LNCAP (cell line): Measurements from ENCODE around the gene CDC37.

ENCODE experiments used
- TF ChIP-seq, protein P1 (sequence below): fragments of 450-650 bp; IDR thresholded peaks from 2 replicates; pipeline ENCODE4 v1.5.1; 2017; ENCODE audit warnings: mild to moderate bottlenecking

CDC37 gene

DNA sequence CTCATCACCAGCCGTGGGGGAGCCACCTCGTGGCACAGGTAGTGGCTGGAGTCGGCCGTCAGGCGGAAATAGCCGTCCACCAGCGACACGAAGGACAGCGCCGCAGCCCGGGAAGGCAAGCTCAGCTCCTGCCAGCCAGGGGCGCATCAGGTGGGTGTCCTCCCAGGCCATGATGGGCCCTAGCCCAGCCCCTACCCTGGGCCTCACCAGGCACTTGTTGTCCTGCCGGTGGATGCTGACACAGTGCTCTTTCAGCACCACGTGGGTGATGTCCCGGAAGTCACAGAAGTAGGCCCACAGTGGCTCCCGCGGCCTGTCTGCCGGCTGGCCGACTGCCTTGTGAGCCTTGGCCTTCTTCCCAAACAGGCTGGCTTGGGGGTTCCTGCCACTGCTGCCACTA is 38.7 kb downstream of the CDC37 start:
- TF ChIP-seq, protein P1, sequence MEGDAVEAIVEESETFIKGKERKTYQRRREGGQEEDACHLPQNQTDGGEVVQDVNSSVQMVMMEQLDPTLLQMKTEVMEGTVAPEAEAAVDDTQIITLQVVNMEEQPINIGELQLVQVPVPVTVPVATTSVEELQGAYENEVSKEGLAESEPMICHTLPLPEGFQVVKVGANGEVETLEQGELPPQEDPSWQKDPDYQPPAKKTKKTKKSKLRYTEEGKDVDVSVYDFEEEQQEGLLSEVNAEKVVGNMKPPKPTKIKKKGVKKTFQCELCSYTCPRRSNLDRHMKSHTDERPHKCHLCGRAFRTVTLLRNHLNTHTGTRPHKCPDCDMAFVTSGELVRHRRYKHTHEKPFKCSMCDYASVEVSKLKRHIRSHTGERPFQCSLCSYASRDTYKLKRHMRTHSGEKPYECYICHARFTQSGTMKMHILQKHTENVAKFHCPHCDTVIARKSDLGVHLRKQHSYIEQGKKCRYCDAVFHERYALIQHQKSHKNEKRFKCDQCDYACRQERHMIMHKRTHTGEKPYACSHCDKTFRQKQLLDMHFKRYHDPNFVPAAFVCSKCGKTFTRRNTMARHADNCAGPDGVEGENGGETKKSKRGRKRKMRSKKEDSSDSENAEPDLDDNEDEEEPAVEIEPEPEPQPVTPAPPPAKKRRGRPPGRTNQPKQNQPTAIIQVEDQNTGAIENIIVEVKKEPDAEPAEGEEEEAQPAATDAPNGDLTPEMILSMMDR = no peak

DNA sequence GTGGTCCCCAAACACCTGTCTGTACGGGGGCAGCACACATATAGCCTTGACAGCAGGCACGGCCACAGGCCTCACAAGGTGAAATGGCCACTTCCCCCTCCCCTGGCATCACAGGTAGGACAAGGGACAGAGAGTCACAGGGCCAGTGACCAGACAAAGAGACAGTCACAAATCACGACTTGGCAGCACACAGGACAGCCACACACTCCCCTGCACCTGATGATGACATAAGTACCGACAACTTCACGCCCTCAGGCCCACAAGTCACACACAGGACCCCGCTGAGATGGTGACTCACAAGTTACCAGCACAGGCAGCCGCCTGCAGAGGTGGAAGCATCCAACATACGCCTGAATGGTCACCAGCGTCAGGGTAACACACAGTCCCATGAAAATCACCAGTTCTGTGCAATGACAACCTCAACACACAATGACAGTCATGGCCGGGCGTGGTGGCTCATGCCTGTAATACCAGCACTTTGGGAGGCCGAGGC is 39.5 kb downstream of the CDC37 start:
- TF ChIP-seq, protein P1 = no peak

DNA sequence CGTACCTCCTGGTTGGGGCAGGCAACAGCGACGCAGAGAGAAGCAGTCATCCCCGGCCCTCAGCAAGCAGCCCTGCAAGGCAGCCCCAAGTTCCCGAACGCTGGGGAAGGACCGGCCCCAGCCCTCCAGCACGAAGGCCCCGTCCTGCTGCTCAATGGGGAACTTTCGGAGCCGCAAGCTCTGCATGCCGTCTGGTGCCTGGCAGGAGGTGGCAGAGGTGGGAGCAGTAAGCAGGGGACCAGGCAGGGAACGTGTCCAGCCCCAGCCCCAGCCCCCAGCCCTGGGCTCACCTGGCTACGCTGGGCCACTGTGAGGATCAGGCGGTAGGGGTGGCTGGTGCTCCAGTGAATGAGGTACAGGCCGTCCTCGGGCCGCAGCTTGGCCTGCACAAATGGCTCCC is 41.1 kb downstream of the CDC37 start:
- TF ChIP-seq, protein P1 = no peak

DNA sequence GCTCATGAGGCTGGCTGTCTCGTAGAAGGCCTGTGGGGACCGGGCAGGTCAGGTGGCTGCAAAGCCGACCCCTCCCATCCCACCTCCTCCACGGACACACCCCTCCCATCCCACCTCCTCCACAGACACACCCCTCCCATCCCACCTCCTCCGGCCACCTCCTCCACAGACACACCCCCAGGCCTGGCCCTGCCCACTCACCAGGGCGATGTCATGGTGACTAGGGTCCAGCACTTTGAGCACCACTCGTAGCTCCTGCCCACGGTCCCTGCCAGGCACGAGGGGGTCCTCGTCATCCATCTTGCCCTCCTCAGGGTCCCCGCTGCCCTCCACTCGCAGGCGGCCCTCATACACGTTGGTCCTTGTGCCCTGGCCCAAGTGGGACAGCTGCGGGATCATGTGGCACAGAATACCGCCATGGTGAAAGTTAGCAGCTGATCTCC is 41.8 kb downstream of the CDC37 start:
- TF ChIP-seq, protein P1 = no peak

DNA sequence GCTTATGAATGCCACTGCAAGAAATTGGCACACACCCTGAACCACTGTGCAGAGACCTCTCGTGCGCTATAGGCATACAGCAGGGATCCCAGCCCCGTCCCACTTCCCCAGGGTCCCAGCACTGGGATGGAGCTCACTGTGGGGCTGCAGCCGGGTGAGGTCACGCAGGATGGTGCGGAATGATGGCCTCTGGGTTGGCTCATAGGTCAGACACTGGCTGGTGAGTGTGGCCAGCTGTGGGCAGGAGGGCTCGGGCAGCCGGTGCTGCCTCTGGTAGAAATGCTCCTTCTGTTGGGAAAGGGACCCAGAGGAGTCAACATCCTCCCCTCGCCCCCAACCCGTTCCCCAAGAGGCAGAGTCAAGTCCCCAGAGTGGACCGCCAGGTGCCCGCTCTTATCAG is 46.9 kb downstream of the CDC37 start:
- TF ChIP-seq, protein P1 = no peak

DNA sequence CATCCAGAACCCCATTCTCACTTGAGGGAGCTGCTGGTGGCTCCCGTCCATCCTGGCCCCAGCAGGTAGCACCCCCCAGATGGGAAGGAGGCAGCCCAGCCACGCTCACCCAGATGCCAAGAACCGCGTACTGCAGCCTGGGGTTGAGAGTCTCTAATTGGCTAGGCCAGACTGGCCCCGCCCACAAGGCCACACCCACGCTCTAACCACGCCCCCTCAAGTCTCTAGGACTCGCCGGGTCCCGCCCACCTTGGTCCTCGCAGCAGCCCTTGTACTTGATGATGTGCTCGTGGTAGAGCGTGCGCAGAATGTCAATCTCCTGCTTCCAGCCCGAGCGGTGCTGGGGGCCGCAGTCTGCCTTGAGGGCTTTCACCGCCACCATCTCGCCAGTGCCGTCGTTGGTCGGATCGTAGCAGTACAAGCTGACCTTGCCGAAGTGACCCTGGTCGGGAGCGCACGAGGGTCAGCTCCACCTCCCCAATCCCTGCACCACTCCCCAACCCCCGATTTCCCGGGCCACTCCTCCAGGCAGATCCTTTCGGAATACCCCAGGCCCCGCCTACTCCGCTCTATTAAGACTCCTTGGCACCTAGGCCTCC is 49.5 kb downstream of the CDC37 start:
- TF ChIP-seq, protein P1 = no peak

DNA sequence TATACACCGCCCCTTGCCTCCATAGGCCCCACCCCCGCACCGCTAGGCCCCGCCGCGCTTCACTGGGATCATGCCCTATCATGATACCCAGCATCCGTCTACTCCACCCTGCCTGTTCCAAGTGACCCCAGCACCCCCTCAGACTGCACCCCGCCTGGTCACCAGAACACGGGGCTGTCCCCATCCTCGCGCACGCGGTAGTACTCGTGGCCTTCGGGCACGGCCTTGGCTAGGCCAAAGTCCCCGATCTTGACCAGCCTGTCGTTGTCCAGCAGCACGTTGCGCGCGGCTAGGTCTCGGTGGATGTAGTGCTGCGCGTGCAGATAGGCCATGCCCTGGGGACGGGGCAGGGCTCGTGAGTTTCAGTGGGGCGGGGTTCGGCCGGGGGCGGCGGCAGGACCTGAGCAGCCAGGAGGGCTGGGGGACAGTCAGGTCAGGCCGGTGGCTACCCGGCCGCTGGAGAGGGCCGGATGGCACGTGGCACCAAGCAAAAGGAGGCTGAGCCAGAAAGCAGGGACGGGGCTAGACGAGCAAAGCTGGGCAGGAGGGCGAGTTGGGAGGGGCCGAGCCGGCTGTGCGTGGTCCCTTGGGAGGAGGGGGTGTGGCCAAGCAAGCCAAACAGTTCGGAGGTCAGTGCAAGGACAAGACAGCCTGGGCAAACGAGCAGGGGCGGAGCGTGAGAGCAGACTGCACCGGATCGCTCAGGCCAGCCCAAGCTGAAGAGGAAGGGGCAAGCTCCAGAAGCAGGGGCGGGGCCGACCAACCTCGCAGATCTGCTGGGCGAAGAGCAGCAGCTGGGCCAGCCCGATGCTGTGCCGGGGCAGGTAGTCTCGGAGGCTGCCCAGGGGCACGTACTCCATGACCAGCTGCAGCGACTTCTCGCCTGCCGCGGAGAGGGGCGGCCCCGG is 50.3 kb downstream of the CDC37 start:
- TF ChIP-seq, protein P1 = no peak
